Smooth muscle cell (in vitro differentiated cells): ENCODE data around the gene IQSEC1. TPM values are rescaled to one million over a fixed set of nuclear protein-coding genes. Genes with fewer than 3 reads are reported as not detected.

Experiments used
- DNase-seq: peaks from one replicate; lab custom pipeline; 2025; ENCODE audit not compliant: unreplicated experiment; lab: John Stamatoyannopoulos, UW
- H2AFZ ChIP-seq: fragments of 200-600 bp; sonication (generic); 2 replicates; pipeline ENCODE4 v1.6.0; 2016; ENCODE audit warnings: antibody characterized with exemption, low read depth, mild to moderate bottlenecking
- H3F3A ChIP-seq: fragments of 200-600 bp; sonication (generic); 2 replicates; pipeline ENCODE4 v1.6.0; 2017; ENCODE audit warnings: antibody characterized with exemption, low read depth
- H3K27ac ChIP-seq: fragments of 200-600 bp; sonication (generic); 2 replicates; pipeline ENCODE4 v1.5.1; 2016; ENCODE audit warnings: low read depth, mild to moderate bottlenecking
- H3K27me3 ChIP-seq: fragments of 200-600 bp; sonication (generic); 2 replicates; pipeline ENCODE4 v1.6.1; 2016; ENCODE audit warnings: low read depth, mild to moderate bottlenecking
- H3K36me3 ChIP-seq: fragments of 200-600 bp; sonication (generic); 2 replicates; pipeline ENCODE4 v1.5.1; 2016; ENCODE audit warnings: low read depth
- H3K4me1 ChIP-seq: fragments of 200-600 bp; sonication (generic); 2 replicates; pipeline ENCODE4 v1.5.1; 2016; ENCODE audit warnings: low read depth
- H3K4me2 ChIP-seq: fragments of 200-600 bp; sonication (generic); 2 replicates; pipeline ENCODE4 v1.6.0; 2016; ENCODE audit warnings: mild to moderate bottlenecking
- H3K4me3 ChIP-seq: fragments of 200-600 bp; sonication (generic); 2 replicates; pipeline ENCODE4 v1.5.1; 2016; ENCODE audit warnings: mild to moderate bottlenecking
- H3K79me2 ChIP-seq: fragments of 200-600 bp; sonication (generic); 2 replicates; pipeline ENCODE4 v1.6.0; 2016; ENCODE audit warnings: low read depth, mild to moderate bottlenecking
- H3K9ac ChIP-seq: fragments of 200-600 bp; sonication (generic); 2 replicates; pipeline ENCODE4 v1.6.0; 2016; ENCODE audit warnings: low read depth
- H3K9me3 ChIP-seq: fragments of 200-600 bp; sonication (generic); replicated peaks from 2 replicates; pipeline ENCODE4 v1.5.1; 2016; ENCODE audit warnings: low read depth
- H4K20me1 ChIP-seq: fragments of 200-600 bp; sonication (generic); 2 replicates; pipeline ENCODE4 v1.6.0; 2016; ENCODE audit warnings: low read depth
- CTCF ChIP-seq: fragments of 200-600 bp; sonication (generic); IDR thresholded peaks from 2 replicates; pipeline ENCODE4 v1.5.1; 2017; ENCODE audit warnings: borderline replicate concordance, mild to moderate bottlenecking, antibody characterized with exemption; ENCODE audit not compliant: insufficient read depth, poor library complexity, severe bottlenecking
- WGBS: methylation state at CpG from one replicate; pipeline ENCODE4 v1.1.7; 2016; ENCODE audit warnings: low lambda C conversion rate; 5-methylcytosine and 5-hydroxymethylcytosine counted together
- polyA plus RNA-seq: library from polyadenylated mRNA; unstranded; fragments of >200 nt; fragmentation: Nextera tagmentation; extraction: Ambion mirVana; gene quantifications from 2 replicates; pipeline ENCODE4 v1.2.1, GENCODE V29; 2016
- total RNA-seq: library from RNA; depleted of rRNA; stranded (reverse); fragments of >200 nt; gene quantifications from 2 replicates; pipeline ENCODE4 v1.2.3, GENCODE V29; 2014

The IQSEC1 gene
- total and polyA plus RNA-seq, 2 experiments from 2014 or later: 18.9 to 19.8 TPM

DNA sequence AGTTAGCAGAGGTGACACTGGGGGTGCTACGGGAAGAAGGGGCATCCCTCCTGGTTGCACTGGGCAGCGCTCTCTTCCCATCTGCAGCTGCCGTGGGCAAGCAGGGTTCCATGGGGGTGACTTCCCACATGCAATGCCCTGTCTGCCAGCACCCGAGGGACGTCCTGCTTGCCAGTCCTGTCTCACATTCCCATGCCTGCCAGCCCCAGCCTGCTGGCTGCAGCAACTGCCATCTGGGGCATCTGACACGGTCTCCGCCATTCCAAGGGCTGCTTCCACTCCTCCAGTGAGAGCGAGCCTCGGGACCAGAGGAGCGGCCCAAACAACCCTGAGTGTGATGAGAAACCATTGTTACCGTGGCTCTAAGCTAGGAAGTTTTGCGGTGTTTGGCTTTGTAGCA lies 186.5 kb downstream of the IQSEC1 start:
- Histone ChIP-seq H3K9me3 (no peaks in the 10 kb centered on the region), H3K27ac (no peak overlapping the region), H3K4me2 (no peak overlapping the region), H3K9ac (no peak overlapping the region), H3K36me3 (no peaks in the 10 kb centered on the region), H3F3A (no peaks in the 10 kb centered on the region), H3K4me3 (no peak overlapping the region), H4K20me1 (no peaks in the 10 kb centered on the region), H3K79me2 (no peaks in the 10 kb centered on the region), H3K4me1 (no peaks in the 10 kb centered on the region), H3K27me3 (peaks cover 46% of the 10 kb centered on the region), H2AFZ (no peak overlapping the region)
- no peak for TF ChIP-seq CTCF
- no peak for DNase-seq
- 93% methylated on average over 12 of the region's 12 CpGs for WGBS

DNA sequence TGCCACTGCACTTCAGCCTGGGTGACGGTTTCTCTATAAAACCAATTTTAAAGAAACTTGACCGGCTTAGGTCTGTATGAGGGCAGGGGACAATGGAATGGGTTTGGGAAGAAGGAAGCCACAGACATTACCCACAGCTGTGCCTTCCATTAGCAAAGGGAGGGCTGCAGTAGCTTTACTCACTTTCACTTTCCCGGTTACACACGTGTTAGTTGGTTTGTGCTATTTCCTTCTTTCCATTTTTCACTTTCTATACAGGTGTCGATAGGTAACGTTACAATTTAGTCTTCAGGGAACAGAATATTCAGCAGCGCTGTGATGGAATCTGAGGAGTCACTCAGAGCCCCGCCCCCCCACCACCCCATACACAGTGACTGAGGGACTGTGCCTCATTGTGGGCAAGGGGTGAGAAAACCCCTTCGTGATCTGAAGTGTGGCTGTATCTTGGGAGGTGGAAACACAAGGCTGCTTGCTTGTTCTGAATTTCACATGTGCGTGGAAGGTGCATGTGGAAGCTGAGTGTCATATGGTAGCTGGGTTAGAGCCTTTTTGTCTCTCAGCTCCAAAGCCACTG lies 187.0 kb downstream of the IQSEC1 start:
- Histone ChIP-seq H3K4me1 (no peaks in the 10 kb centered on the region), H3F3A (no peaks in the 10 kb centered on the region), H3K27ac (no peak overlapping the region), H3K36me3 (no peaks in the 10 kb centered on the region), H2AFZ (no peak overlapping the region), H3K79me2 (no peaks in the 10 kb centered on the region), H3K9me3 (no peaks in the 10 kb centered on the region), H4K20me1 (no peaks in the 10 kb centered on the region), H3K4me3 (no peak overlapping the region), H3K4me2 (no peak overlapping the region), H3K27me3 (peaks cover 46% of the 10 kb centered on the region), H3K9ac (no peak overlapping the region)
- 87% methylated on average over 10 of the region's 10 CpGs for WGBS
- no peak for DNase-seq
- no peak for TF ChIP-seq CTCF

DNA sequence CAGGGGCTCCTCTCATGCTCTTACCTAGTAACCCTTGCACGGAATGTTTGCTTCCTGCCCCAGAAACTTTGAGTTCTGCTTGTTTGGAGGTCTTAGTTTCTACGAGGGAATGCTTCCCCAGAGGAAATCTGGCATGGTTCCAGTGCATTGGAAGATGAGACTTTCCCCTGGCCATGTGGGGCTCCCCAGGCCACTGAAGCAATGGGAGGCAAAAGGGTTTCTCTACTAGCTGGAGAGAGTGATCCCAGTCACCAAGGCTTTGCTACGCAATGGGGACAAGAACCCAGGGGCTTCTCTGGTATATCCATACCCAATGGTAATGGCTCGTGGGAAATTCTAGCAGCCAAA lies 187.7 kb downstream of the IQSEC1 start:
- Histone ChIP-seq H3K4me3 (no peak overlapping the region), H3K27me3 (peaks cover 43% of the 10 kb centered on the region), H4K20me1 (no peaks in the 10 kb centered on the region), H2AFZ (no peak overlapping the region), H3F3A (no peaks in the 10 kb centered on the region), H3K4me1 (no peaks in the 10 kb centered on the region), H3K36me3 (no peaks in the 10 kb centered on the region), H3K27ac (no peak overlapping the region), H3K9ac (no peak overlapping the region), H3K4me2 (no peak overlapping the region), H3K9me3 (no peaks in the 10 kb centered on the region), H3K79me2 (no peaks in the 10 kb centered on the region)
- TF ChIP-seq CTCF: no peak
- no peak for DNase-seq
- WGBS: 81% methylated on average over 4 of the region's 4 CpGs

DNA sequence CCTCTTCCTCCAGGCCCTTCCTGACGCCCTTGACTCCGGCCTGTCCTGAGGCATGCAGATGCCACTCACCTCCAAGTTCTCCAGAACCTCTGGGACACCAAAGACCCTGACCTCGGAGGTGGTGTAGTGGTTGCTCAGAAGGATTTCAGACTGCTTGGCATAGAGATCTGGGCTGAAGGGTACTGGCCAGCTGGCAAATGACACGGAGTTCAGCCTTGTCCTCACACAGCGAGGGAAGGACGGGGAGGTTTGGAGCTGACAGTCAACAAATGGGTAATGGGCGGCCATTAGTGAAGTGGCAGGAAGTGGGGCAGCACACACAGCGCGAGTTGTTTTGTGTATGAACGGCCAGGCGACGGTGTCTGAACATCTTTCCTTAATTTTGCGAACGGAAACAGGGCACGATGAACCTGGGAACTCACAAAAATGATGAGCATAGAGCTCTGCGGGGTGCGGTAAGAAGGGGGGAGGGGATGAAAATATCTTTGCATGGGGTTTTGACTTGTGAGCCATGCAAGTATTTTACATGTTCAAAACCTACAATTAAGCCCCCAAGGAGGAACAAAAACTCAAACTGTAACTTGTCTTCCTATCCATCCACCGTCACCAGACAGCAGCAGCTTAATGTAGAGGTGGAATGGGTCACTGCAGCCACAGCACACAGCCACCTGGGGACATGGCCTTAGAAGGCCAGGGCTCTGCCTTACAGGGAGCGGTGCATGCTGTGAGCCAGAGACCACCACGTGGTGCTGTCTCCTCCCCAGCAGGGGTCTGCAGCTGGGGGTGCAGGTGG lies 188.2 kb downstream of the IQSEC1 start:
- Histone ChIP-seq H3K4me3 (no peak overlapping the region), H4K20me1 (no peaks in the 10 kb centered on the region), H3F3A (no peaks in the 10 kb centered on the region), H3K4me2 (no peak overlapping the region), H3K27ac (no peak overlapping the region), H3K36me3 (no peaks in the 10 kb centered on the region), H3K27me3 (peaks cover 38% of the 10 kb centered on the region), H2AFZ (no peak overlapping the region), H3K79me2 (no peaks in the 10 kb centered on the region), H3K9ac (no peak overlapping the region), H3K9me3 (no peaks in the 10 kb centered on the region), H3K4me1 (no peaks in the 10 kb centered on the region)
- DNase-seq: no peak
- no peak for TF ChIP-seq CTCF
- 91% methylated on average over 20 of the region's 20 CpGs for WGBS
